Upper lobe of left lung (tissue), 6 donors: ENCODE data around the gene TRDN. TPM values are rescaled to one million over a fixed set of nuclear protein-coding genes. Genes with fewer than 3 reads are reported as not detected.

Source experiments
- ATAC-seq, 2 donors: fragments of 200-7000 bp; cut with Tn5 transposase; one replicate each; pipeline ENCODE4 v1.9.1; 2022; ENCODE audit warnings: mild to moderate bottlenecking in 2 of 2, moderate library complexity in 2 of 2; ENCODE audit not compliant: low FRiP score in 2 of 2
- DNase-seq, 2 donors: peaks; one replicate each; pipeline ENCODE4 v3.0.0-alpha.2; 2019 to 2020
- H3K27ac ChIP-seq, 4 donors: fragments of 200-600 bp; sonication (generic); one replicate each; pipeline ENCODE4 v1.5.1; 2016 to 2019
- H3K27me3 ChIP-seq, 4 donors: fragments of 200-600 bp; sonication (generic); one replicate each; pipeline ENCODE4 v1.5.1; 2017 to 2019
- H3K36me3 ChIP-seq, 4 donors: fragments of 200-600 bp; sonication (generic); one replicate each; pipeline ENCODE4 v1.5.1; 2016 to 2019
- H3K4me1 ChIP-seq, 4 donors: fragments of 200-600 bp; sonication (generic); one replicate each; pipeline ENCODE4 v1.5.1; 2018 to 2019
- H3K4me3 ChIP-seq, 4 donors: fragments of 200-600 bp; sonication (generic); one replicate each; pipeline ENCODE4 v1.5.1; 2017 to 2019; ENCODE audit warnings: mild to moderate bottlenecking in 2 of 4, moderate library complexity in 1 of 4
- H3K9me3 ChIP-seq, 4 donors: fragments of 200-600 bp; sonication (generic); one replicate each; pipeline ENCODE4 v1.5.1; 2018 to 2019
- CTCF ChIP-seq, 6 experiments: fragments of 450-650 bp in 4 of 6; fragments of 200-600 bp in 2 of 6; sonication (generic) in 2 of 6; IDR thresholded peaks; one replicate each; pipeline ENCODE4 v1.5.1; 2016 to 2019; ENCODE audit warnings: antibody characterized with exemption in 6 of 6
- EP300 ChIP-seq, 4 donors: sonication (generic); formaldehyde crosslinking; IDR thresholded peaks; one replicate each; pipeline ENCODE4 v1.5.1; 2017; ENCODE audit warnings: antibody characterized with exemption in 4 of 4, control low read depth in 2 of 4
- POLR2A ChIP-seq, 4 donors: fragments of 450-650 bp; IDR thresholded peaks; one replicate each; pipeline ENCODE4 v1.5.1; 2016 to 2017; ENCODE audit warnings: antibody characterized with exemption in 4 of 4, mild to moderate bottlenecking in 2 of 4
- POLR2AphosphoS5 ChIP-seq, 2 donors: sonication (generic); formaldehyde crosslinking; IDR thresholded peaks; one replicate each; pipeline ENCODE4 v1.5.1; 2017; ENCODE audit warnings: antibody characterized with exemption in 2 of 2
- WGBS, 2 donors: methylation state at CpG; one replicate each; pipeline ENCODE4 v1.1.5; 2017 to 2018; 5-methylcytosine and 5-hydroxymethylcytosine counted together
- total RNA-seq, 6 donors: library from RNA; depleted of rRNA in 4 of 6; stranded (reverse); fragments of >200 nt in 4 of 6; gene quantifications; one replicate each; pipeline versions ENCODE4 v1.1.0 to v1.2.1, GENCODE V29; 2016 to 2021
- donor health status: DM: no; HTN: no; CAD: no; lungs with moderate emphysema.
- donor health status: DM: no; HTN: yes; CAD: no; lungs with severe emphysema.

Gene TRDN
- total RNA-seq, 6 donors from 2014 or later, result 0.20 TPM; not detected in 5

- Histone ChIP-seq H3K36me3 (no peaks in the 10 kb centered on the region), H3K4me3 (no peak overlapping the region), H3K27ac (no peak overlapping the region), H3K9me3 (no peaks in the 10 kb centered on the region), H3K27me3 (no peaks in the 10 kb centered on the region), H3K4me1 (no peaks in the 10 kb centered on the region)
- no peak for TF ChIP-seq EP300 (IDR thresholded peaks at IDR 0.05)
- no peak for TF ChIP-seq CTCF (IDR thresholded peaks at IDR 0.05)
- TF ChIP-seq POLR2AphosphoS5 (IDR thresholded peaks at IDR 0.05), result no peak
- TF ChIP-seq POLR2A (IDR thresholded peaks at IDR 0.05), result no peak
- no peak for ATAC-seq
- 87 to 100% methylated on average over 1 of the region's 1 CpG for WGBS, 2 donors
- DNase-seq, result no peak
These were observed 14.0 kb downstream of the TRDN start for GRCh38 chr6:123622780-123623179.

- no peak for TF ChIP-seq POLR2AphosphoS5 (IDR thresholded peaks at IDR 0.05)
- TF ChIP-seq CTCF (IDR thresholded peaks at IDR 0.05), result no peak
- TF ChIP-seq EP300 (IDR thresholded peaks at IDR 0.05), result no peak
- no peak for TF ChIP-seq POLR2A (IDR thresholded peaks at IDR 0.05)
- H3K36me3 ChIP-seq, result no peaks in the 10 kb centered on the region
- DNase-seq, result no peak
These were observed 17.6 kb downstream of the TRDN start for GRCh38 chr6:123619156-123619555.

GRCh38 chr6:123616942-123617341 is 19.8 kb downstream of the TRDN start:
- 64 to 79% methylated on average over 3 of the region's 3 CpGs for WGBS, 2 donors
- Histone ChIP-seq H3K9me3 (no peaks in the 10 kb centered on the region), H3K36me3 (no peaks in the 10 kb centered on the region), H3K27me3 (no peaks in the 10 kb centered on the region), H3K4me1 (no peaks in the 10 kb centered on the region), H3K4me3 (no peak overlapping the region), H3K27ac (no peak overlapping the region)
- TF ChIP-seq CTCF (IDR thresholded peaks at IDR 0.05) (no peak), POLR2A (IDR thresholded peaks at IDR 0.05) (no peak), POLR2AphosphoS5 (IDR thresholded peaks at IDR 0.05) (no peak), EP300 (IDR thresholded peaks at IDR 0.05) (no peak)
- no peak for DNase-seq
- no peak for ATAC-seq

More at GRCh38 chr6:123619156-123619555, 17.6 kb downstream of the TRDN start:
- no peak for ATAC-seq
- no peaks in the 10 kb centered on the region for H3K9me3 ChIP-seq
- H3K27me3 ChIP-seq, result no peaks in the 10 kb centered on the region
- H3K4me1 ChIP-seq, result no peaks in the 10 kb centered on the region
- no peak overlapping the region for H3K4me3 ChIP-seq
- H3K27ac ChIP-seq, result no peak overlapping the region

GRCh38 chr6:123616016-123616415 is 20.7 kb downstream of the TRDN start:
- TF ChIP-seq POLR2A (IDR thresholded peaks at IDR 0.05), result no peak
- TF ChIP-seq CTCF (IDR thresholded peaks at IDR 0.05), result no peak
- TF ChIP-seq POLR2AphosphoS5 (IDR thresholded peaks at IDR 0.05), result no peak
- TF ChIP-seq EP300 (IDR thresholded peaks at IDR 0.05), result no peak
- WGBS, 2 donors, result 76 to 80% methylated on average over 5 of the region's 5 CpGs
- H3K4me1 ChIP-seq, result no peaks in the 10 kb centered on the region
- H3K9me3 ChIP-seq, result no peaks in the 10 kb centered on the region
- H3K27ac ChIP-seq, result no peak overlapping the region
- no peak for ATAC-seq
- no peaks in the 10 kb centered on the region for H3K27me3 ChIP-seq
- no peak for DNase-seq
- no peak overlapping the region for H3K4me3 ChIP-seq
- H3K36me3 ChIP-seq, result no peaks in the 10 kb centered on the region

GRCh38 chr6:123610779-123611178 is 26.0 kb downstream of the TRDN start:
- Histone ChIP-seq H3K27me3 (no peaks in the 10 kb centered on the region), H3K4me1 (no peaks in the 10 kb centered on the region), H3K4me3 (no peak overlapping the region), H3K36me3 (no peaks in the 10 kb centered on the region), H3K27ac (no peak overlapping the region), H3K9me3 (no peaks in the 10 kb centered on the region)
- no peak for ATAC-seq
- TF ChIP-seq EP300 (IDR thresholded peaks at IDR 0.05), result no peak
- no peak for TF ChIP-seq POLR2AphosphoS5 (IDR thresholded peaks at IDR 0.05)
- no peak for TF ChIP-seq POLR2A (IDR thresholded peaks at IDR 0.05)
- TF ChIP-seq CTCF (IDR thresholded peaks at IDR 0.05), result no peak
- no peak for DNase-seq
